ENCODE measurements around the gene CDKL1.
"Not testable (repeated sequence)": the region's sequence is repeated elsewhere in the genome, so short reads cannot be mapped to it uniquely, and the experiment has no call there.

Gene CDKL1

GRCh38 chr14:50366589-50366988 is 30.1 kb downstream of the CDKL1 start:
- ChIA-PET POLR2A (no interaction called here), CTCF (no interaction called here)
- no peaks in the 10 kb centered on the region for H3K4me1 ChIP-seq (ENCODE audit: control insufficient read depth, insufficient read depth, low read length)
- H3K27ac ChIP-seq (ENCODE audit: extremely low read depth, low read depth, low read length): no peak overlapping the region
- no peaks in the 10 kb centered on the region for H3K9me3 ChIP-seq (ENCODE audit: control insufficient read depth, insufficient read depth, low read depth, low read length)
- H3K36me3 ChIP-seq (ENCODE audit: control insufficient read depth in 2 of 2, insufficient read depth in 1 of 2, low read length in 2 of 2): no peaks in the 10 kb centered on the region
- TF ChIP-seq ZNF274 (IDR thresholded peaks at IDR 0.05; ENCODE audit: low read length) (no peak), ZNF274 (tag by site-specific recombination; IDR thresholded peaks at IDR 0.05; ENCODE audit: borderline replicate concordance) (no peak), ZNF175 (tag by site-specific recombination; IDR thresholded peaks at IDR 0.05) (no peak), ZBTB44 (tag by site-specific recombination; IDR thresholded peaks at IDR 0.05) (no peak)
- H3K4me3 ChIP-seq (ENCODE audit: low read depth, low read length): no peak overlapping the region

- TF ChIP-seq, protein P1, sequence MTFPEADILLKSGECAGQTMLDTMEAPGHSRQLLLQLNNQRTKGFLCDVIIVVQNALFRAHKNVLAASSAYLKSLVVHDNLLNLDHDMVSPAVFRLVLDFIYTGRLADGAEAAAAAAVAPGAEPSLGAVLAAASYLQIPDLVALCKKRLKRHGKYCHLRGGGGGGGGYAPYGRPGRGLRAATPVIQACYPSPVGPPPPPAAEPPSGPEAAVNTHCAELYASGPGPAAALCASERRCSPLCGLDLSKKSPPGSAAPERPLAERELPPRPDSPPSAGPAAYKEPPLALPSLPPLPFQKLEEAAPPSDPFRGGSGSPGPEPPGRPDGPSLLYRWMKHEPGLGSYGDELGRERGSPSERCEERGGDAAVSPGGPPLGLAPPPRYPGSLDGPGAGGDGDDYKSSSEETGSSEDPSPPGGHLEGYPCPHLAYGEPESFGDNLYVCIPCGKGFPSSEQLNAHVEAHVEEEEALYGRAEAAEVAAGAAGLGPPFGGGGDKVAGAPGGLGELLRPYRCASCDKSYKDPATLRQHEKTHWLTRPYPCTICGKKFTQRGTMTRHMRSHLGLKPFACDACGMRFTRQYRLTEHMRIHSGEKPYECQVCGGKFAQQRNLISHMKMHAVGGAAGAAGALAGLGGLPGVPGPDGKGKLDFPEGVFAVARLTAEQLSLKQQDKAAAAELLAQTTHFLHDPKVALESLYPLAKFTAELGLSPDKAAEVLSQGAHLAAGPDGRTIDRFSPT (tag by site-specific recombination; IDR thresholded peaks at IDR 0.05): no peak
- TF ChIP-seq HOXA7 (CRISPR knock-in tag; IDR thresholded peaks at IDR 0.05; ENCODE audit: borderline replicate concordance) (no peak), ZNF548 (tag by site-specific recombination; IDR thresholded peaks at IDR 0.05) (no peak), ZNF157 (tag by site-specific recombination; IDR thresholded peaks at IDR 0.05) (no peak), ZBTB21 (tag by site-specific recombination; IDR thresholded peaks at IDR 0.05) (no peak), ZNF777 (tag by site-specific recombination; IDR thresholded peaks at IDR 0.05; ENCODE audit: borderline replicate concordance) (no peak), ZBTB26 (tag by site-specific recombination; optimal IDR thresholded peaks at IDR 0.05) (no peak), ZNF133 (tag by site-specific recombination; IDR thresholded peaks at IDR 0.05) (no peak), ZNF529 (tag by site-specific recombination; IDR thresholded peaks at IDR 0.05; ENCODE audit: insufficient replicate concordance) (no peak), ZNF292 (tag by site-specific recombination; IDR thresholded peaks at IDR 0.05; ENCODE audit: borderline replicate concordance, low read depth) (no peak), ZBTB1 (tag by site-specific recombination; IDR thresholded peaks at IDR 0.05) (no peak), ZNF350 (tag by site-specific recombination; IDR thresholded peaks at IDR 0.05) (no peak), ZNF600 (tag by site-specific recombination; IDR thresholded peaks at IDR 0.05) (no peak), ZNF148 (tag by site-specific recombination; IDR thresholded peaks at IDR 0.05; ENCODE audit: borderline replicate concordance) (no peak), ZNF76 (tag by site-specific recombination; IDR thresholded peaks at IDR 0.05; ENCODE audit: borderline replicate concordance, low read depth) (no peak), ZNF555 (tag by site-specific recombination; conservative IDR thresholded peaks at IDR 0.05) (no peak), ZBTB7A (tag by site-specific recombination; IDR thresholded peaks at IDR 0.05; ENCODE audit: low read depth) (no peak), ZNF433 (tag by site-specific recombination; IDR thresholded peaks at IDR 0.05; ENCODE audit: low read depth) (no peak), ZNF366 (tag by site-specific recombination; conservative IDR thresholded peaks at IDR 0.05) (no peak)
- TF ChIP-seq, protein P2, sequence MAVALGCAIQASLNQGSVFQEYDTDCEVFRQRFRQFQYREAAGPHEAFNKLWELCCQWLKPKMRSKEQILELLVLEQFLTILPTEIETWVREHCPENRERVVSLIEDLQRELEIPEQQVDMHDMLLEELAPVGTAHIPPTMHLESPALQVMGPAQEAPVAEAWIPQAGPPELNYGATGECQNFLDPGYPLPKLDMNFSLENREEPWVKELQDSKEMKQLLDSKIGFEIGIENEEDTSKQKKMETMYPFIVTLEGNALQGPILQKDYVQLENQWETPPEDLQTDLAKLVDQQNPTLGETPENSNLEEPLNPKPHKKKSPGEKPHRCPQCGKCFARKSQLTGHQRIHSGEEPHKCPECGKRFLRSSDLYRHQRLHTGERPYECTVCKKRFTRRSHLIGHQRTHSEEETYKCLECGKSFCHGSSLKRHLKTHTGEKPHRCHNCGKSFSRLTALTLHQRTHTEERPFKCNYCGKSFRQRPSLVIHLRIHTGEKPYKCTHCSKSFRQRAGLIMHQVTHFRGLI (tag by site-specific recombination; IDR thresholded peaks at IDR 0.05): no peak
- H3K36me3 ChIP-seq (ENCODE audit: control insufficient read depth in 2 of 2, insufficient read depth in 1 of 2, low read length in 2 of 2): no peaks in the 10 kb centered on the region
- no peaks in the 10 kb centered on the region for H3K4me1 ChIP-seq (ENCODE audit: control insufficient read depth, insufficient read depth, low read length)
- H3K27ac ChIP-seq (ENCODE audit: extremely low read depth, low read depth, low read length): no peak overlapping the region
- H3K9me3 ChIP-seq (ENCODE audit: control insufficient read depth, insufficient read depth, low read depth, low read length): no peaks in the 10 kb centered on the region
- CTCF ChIA-PET: interaction anchor here (1.1 kb wide), 1 partner anchor 495 kb away, joined by 3 read pairs; no protein-coding TSS in a partner anchor
- POLR2A ChIA-PET: no interaction called here
- no peak overlapping the region for H3K4me3 ChIP-seq (ENCODE audit: low read depth, low read length)
Observed at GRCh38 chr14:50366115-50366514, 30.6 kb downstream of the CDKL1 start.

DNA sequence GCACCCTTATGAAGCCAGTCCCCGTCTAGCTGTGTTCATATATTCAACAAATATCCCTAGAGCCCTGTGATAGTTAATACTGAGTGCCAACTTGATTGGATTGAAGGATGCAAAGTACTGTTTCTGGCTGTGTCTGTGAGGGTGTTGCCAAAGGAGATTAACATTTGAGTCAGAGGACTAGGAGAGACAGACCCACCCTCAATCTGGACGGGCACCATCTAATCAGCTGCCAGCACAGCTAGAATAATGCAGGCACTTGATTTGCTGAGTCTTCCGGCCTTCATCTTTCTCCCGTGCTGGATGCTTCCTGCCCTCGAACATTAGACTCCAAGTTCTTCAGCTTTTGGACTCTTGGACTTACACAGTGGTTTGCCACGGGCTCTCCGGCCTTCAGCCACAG is 31.1 kb downstream of the CDKL1 start:
- POLR2A ChIA-PET; H3K4me1 ChIP-seq (ENCODE audit: control insufficient read depth, insufficient read depth, low read length); H3K4me3 ChIP-seq (ENCODE audit: low read depth, low read length); H3K36me3 ChIP-seq (ENCODE audit: control insufficient read depth in 2 of 2, insufficient read depth in 1 of 2, low read length in 2 of 2); H3K9me3 ChIP-seq (ENCODE audit: control insufficient read depth, insufficient read depth, low read depth, low read length); H3K27ac ChIP-seq (ENCODE audit: extremely low read depth, low read depth, low read length): not testable (repeated sequence)
- CTCF ChIA-PET: interaction anchor here (1.1 kb wide), 1 partner anchor 495 kb away, joined by 3 read pairs; no protein-coding TSS in a partner anchor

Data from HEK293 (cell line).